OCI-LY7 (cell line): Measurements from ENCODE around the gene AVL9. TPM values are rescaled to one million over a fixed set of nuclear protein-coding genes. Genes with fewer than 3 reads are reported as not detected.

Source experiments
- BruUV-seq: library from RNA; stranded (reverse); fragments of 400-500 nt; replicated peaks from 2 replicates; lab custom pipeline; 2021; lab: Mats Ljungman, UMichigan
- CTCF ChIA-PET: fragments of 300-600 bp; sonication (Branson Sonifier 250); formaldehyde crosslinking; loops from one replicate; lab custom pipeline; 2022; ENCODE audit warnings: antibody characterized with exemption; ENCODE audit not compliant: unreplicated experiment; lab: Charles Lee
- POLR2A ChIA-PET: fragments of 300-600 bp; sonication (Branson Sonifier 250); formaldehyde crosslinking; loops from one replicate; lab custom pipeline; 2022; ENCODE audit warnings: antibody characterized with exemption; lab: Charles Lee
- DNase-seq: peaks from one replicate; pipeline ENCODE4 v3.0.0-alpha.2; 2015; ENCODE audit warnings: low spot score
- H2AFZ ChIP-seq: fragments of 200-600 bp; sonication (generic), shearing (Covaris generic); 2 replicates; pipeline ENCODE4 v1.6.1; 2014; ENCODE audit warnings: mild to moderate bottlenecking, antibody characterized with exemption, low read length, moderate library complexity
- H3K27ac ChIP-seq: fragments of 200-600 bp; sonication (generic); 2 replicates; pipeline ENCODE4 v1.5.1; 2014; ENCODE audit warnings: mixed run types, low read depth, mild to moderate bottlenecking, moderate library complexity, low read length, inconsistent platforms; ENCODE audit not compliant: poor library complexity, severe bottlenecking
- H3K36me3 ChIP-seq: fragments of 200-600 bp; sonication (generic); 2 replicates; pipeline ENCODE4 v1.6.1; 2014; ENCODE audit warnings: mild to moderate bottlenecking, antibody characterized with exemption, low read length, moderate library complexity, mixed read lengths; ENCODE audit not compliant: insufficient read depth
- H3K4me1 ChIP-seq: fragments of 200-600 bp; sonication (generic); 2 replicates; pipeline ENCODE4 v1.5.1; 2014; ENCODE audit warnings: mild to moderate bottlenecking, low read length; ENCODE audit not compliant: insufficient read depth, poor library complexity, severe bottlenecking
- H3K4me2 ChIP-seq: fragments of 200-600 bp; sonication (generic); 2 replicates; pipeline ENCODE4 v1.6.1; 2014; ENCODE audit warnings: mild to moderate bottlenecking, low read length
- H3K4me3 ChIP-seq: fragments of 200-600 bp; sonication (generic); 2 replicates; pipeline ENCODE4 v1.5.1; 2014; ENCODE audit warnings: mild to moderate bottlenecking, low read depth, low read length; ENCODE audit not compliant: poor library complexity, severe bottlenecking
- H3K79me2 ChIP-seq: fragments of 200-600 bp; sonication (generic); 2 replicates; pipeline ENCODE4 v1.6.1; 2016; ENCODE audit warnings: low read depth, mild to moderate bottlenecking, low read length, moderate library complexity, mixed read lengths; ENCODE audit not compliant: insufficient read depth
- H3K9me2 ChIP-seq: fragments of 200-600 bp; sonication (generic); 2 replicates; pipeline ENCODE4 v1.6.1; 2016; ENCODE audit warnings: mild to moderate bottlenecking, low read length, mixed read lengths; ENCODE audit not compliant: insufficient read depth
- H3K9me3 ChIP-seq: fragments of 200-600 bp; sonication (generic); 2 replicates; pipeline ENCODE4 v1.6.1; 2014; ENCODE audit warnings: mild to moderate bottlenecking, mixed run types, low read length, mixed read lengths
- H4K20me1 ChIP-seq: fragments of 200-600 bp; sonication (generic); 2 replicates; pipeline ENCODE4 v1.6.1; 2014; ENCODE audit warnings: mild to moderate bottlenecking, antibody characterized with exemption, low read length, moderate library complexity, mixed read lengths; ENCODE audit not compliant: insufficient read depth
- EZH2phosphoT487 ChIP-seq: fragments of 200-600 bp; sonication (generic); IDR thresholded peaks from 2 replicates; pipeline ENCODE4 v1.6.1; 2018; ENCODE audit warnings: low read depth, borderline replicate concordance, mild to moderate bottlenecking, mixed run types, antibody characterized with exemption, low read length, moderate library complexity, mixed read lengths
- intact Hi-C: fragments of 100-400 bp; cut with micrococcal nuclease; formaldehyde crosslinking; loops from one replicate; pipeline ENCODE4 v1.10.0; 2022; ENCODE audit not compliant: unreplicated experiment
- total RNA-seq, 2 experiments: library from RNA; depleted of rRNA in 1 of 2; stranded (reverse); fragments of >200 nt in 1 of 2; shearing (Covaris generic) in 1 of 2; gene quantifications; 2 replicates each; pipeline ENCODE4 v1.2.3, GENCODE V29; 2014 to 2022
- TF ChIP-seq, protein P1 (sequence below): fragments of 200-600 bp; sonication (generic); conservative IDR thresholded peaks from 2 replicates; pipeline ENCODE4 v1.5.1; 2014; ENCODE audit warnings: mild to moderate bottlenecking, antibody characterized with exemption, low read length, moderate library complexity, mixed read lengths

AVL9 gene
- total RNA-seq, 2 experiments from 2014 or later: 36.6 to 54.9 TPM

DNA sequence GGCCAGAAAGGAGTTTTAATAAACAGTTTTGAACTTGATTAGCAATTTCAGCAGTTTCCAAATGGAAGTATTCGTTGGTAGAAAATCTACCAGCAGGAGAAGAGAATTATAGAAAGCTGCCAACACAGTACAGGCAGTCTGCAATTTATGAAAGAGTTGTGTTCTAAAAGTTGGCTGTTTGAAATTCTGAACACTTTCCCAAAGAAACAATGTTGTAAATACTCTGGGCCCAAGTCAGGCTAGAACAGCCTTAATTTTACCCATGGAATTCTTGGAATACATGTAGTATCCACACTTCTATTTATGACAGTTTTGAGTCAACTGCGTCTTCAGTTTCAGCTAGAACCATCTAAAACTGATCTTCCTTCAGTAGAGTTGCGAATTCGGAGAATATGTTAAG is 42.5 kb downstream of the AVL9 start:
- H2AFZ ChIP-seq: no peak overlapping the region
- intact Hi-C loops: no loop called here
- H4K20me1 ChIP-seq: 0 out of 2 replicates have a peak, but pooled peaks cover 5% of the 10 kb centered on the region
- no peak overlapping the region for H3K4me3 ChIP-seq
- no peaks in the 10 kb centered on the region for H3K9me3 ChIP-seq
- H3K27ac ChIP-seq: no peak overlapping the region
- H3K36me3 ChIP-seq: peaks cover 14% of the 10 kb centered on the region
- TF ChIP-seq, protein P1, sequence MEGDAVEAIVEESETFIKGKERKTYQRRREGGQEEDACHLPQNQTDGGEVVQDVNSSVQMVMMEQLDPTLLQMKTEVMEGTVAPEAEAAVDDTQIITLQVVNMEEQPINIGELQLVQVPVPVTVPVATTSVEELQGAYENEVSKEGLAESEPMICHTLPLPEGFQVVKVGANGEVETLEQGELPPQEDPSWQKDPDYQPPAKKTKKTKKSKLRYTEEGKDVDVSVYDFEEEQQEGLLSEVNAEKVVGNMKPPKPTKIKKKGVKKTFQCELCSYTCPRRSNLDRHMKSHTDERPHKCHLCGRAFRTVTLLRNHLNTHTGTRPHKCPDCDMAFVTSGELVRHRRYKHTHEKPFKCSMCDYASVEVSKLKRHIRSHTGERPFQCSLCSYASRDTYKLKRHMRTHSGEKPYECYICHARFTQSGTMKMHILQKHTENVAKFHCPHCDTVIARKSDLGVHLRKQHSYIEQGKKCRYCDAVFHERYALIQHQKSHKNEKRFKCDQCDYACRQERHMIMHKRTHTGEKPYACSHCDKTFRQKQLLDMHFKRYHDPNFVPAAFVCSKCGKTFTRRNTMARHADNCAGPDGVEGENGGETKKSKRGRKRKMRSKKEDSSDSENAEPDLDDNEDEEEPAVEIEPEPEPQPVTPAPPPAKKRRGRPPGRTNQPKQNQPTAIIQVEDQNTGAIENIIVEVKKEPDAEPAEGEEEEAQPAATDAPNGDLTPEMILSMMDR: no peak
- peaks cover 17% of the 10 kb centered on the region; the same call in 1 of the 2 replicates for H3K79me2 ChIP-seq
- BruUV-seq: no TSS peak
- no peaks in the 10 kb centered on the region for H3K9me2 ChIP-seq
- DNase-seq: no peak
- H3K4me2 ChIP-seq: no peak overlapping the region
- CTCF ChIA-PET: no interaction called here
- H3K4me1 ChIP-seq: no peaks in the 10 kb centered on the region
- POLR2A ChIA-PET: no interaction called here

DNA sequence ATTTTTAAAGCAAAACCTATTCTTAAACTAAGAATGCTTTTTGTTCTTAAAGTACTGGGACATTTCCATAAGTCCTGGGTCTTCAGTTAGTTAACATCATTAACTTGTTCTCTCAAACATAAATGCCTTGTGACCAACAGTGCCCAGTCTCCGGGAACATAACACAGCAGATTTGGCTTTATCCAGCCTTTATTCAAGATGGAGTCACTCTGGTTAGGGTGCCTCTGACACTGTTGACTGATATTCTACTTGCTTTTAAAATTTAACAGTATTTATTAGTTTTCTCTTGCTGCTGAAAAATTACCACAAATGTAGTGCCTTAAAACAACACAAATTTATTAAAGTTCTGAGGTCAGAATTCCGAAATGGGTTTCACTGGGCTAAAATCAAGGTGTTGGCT is 44.1 kb downstream of the AVL9 start:
- BruUV-seq: no TSS peak
- Histone ChIP-seq H3K27ac (no peak overlapping the region), H2AFZ (no peak overlapping the region), H3K79me2 (peaks cover 17% of the 10 kb centered on the region; the same call in 1 of the 2 replicates), H3K4me2 (no peak overlapping the region), H4K20me1 (0 out of 2 replicates have a peak, but pooled peaks cover 5% of the 10 kb centered on the region), H3K4me1 (no peaks in the 10 kb centered on the region), H3K36me3 (peaks cover 21% of the 10 kb centered on the region), H3K4me3 (no peak overlapping the region), H3K9me2 (no peaks in the 10 kb centered on the region), H3K9me3 (no peaks in the 10 kb centered on the region)
- intact Hi-C loops: no loop called here
- ChIA-PET POLR2A (no interaction called here), CTCF (no interaction called here)
- DNase-seq: no peak
- TF ChIP-seq EZH2phosphoT487: no peak
- TF ChIP-seq, protein P1: no peak

DNA sequence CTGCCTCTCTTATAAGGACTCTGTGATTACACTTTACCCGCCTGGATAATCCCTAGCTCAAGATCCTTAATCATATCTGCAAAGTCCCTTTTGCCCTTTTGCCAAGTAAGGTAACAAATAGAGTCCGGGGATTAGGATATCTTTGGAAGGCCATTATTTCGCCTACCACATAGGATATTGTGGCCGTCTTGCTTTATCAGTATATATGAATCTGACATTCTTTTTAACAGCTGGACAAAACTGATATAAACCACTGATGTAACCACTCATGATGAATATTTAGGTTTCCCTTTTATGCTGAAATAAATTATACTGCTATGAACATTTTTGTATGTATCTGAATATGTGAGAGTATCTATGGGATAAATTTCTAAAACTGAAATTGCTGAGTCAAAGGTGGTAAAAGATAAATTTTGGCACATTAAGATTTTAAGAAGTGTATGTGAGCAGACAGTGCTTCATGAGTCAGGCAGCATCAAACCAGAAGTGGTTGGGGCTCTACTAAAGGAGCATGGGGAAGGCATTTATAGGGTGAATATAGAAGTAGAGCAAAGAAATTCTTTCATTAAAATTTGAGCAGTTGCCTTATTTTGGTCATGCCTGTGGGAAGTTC is 44.7 kb downstream of the AVL9 start:
- H3K27ac ChIP-seq: no peak overlapping the region
- no peaks in the 10 kb centered on the region for H3K4me1 ChIP-seq
- H3K79me2 ChIP-seq: peaks cover 16% of the 10 kb centered on the region; the same call in 1 of the 2 replicates
- H4K20me1 ChIP-seq: 0 out of 2 replicates have a peak, but pooled peaks cover 5% of the 10 kb centered on the region
- ChIA-PET CTCF (no interaction called here), POLR2A (no interaction called here)
- no peak overlapping the region for H3K4me3 ChIP-seq
- DNase-seq: no peak
- no peak overlapping the region for H3K4me2 ChIP-seq
- TF ChIP-seq, protein P1: no peak
- TF ChIP-seq EZH2phosphoT487: no peak
- no peak overlapping the region for H2AFZ ChIP-seq
- no peaks in the 10 kb centered on the region for H3K9me3 ChIP-seq
- H3K9me2 ChIP-seq: no peaks in the 10 kb centered on the region
- intact Hi-C loops: no loop called here
- BruUV-seq: no TSS peak
- H3K36me3 ChIP-seq: peaks cover 25% of the 10 kb centered on the region
